Measurements from ENCODE around the gene EHD3. TPM values are rescaled to one million over a fixed set of nuclear protein-coding genes. Genes with fewer than 3 reads are reported as not detected.

EHD3 gene
- total and polyA plus RNA-seq, 3 donors from 2014 or later: 3.5 to 5.1 (median 4.5) TPM

GRCh38 chr2:31248139-31248538 lies 14.2 kb downstream of the EHD3 start:
- 96 to 99% methylated on average over 3 of the region's 3 CpGs for WGBS, 2 donors
- intact Hi-C loops (cut with DNase I; ENCODE audit: low total_unique reads): no loop called here
- Histone ChIP-seq H3K36me3 (ENCODE audit: low read depth, missing control alignments) (no peaks in the 10 kb centered on the region), H3K4me3 (no peak overlapping the region), H3K9me3 (no peaks in the 10 kb centered on the region), H3K27ac (no peak overlapping the region), H3K27me3 (no peaks in the 10 kb centered on the region), H3K4me1 (no peaks in the 10 kb centered on the region)
- no peak for DNase-seq
- TF ChIP-seq CTCF (IDR thresholded peaks at IDR 0.05) (no peak), POLR2A (IDR thresholded peaks at IDR 0.05) (no peak)

GRCh38 chr2:31249009-31249690 lies 15.2 kb downstream of the EHD3 start:
- H3K27ac ChIP-seq: no peak overlapping the region
- DNase-seq: no peak
- no peaks in the 10 kb centered on the region for H3K27me3 ChIP-seq
- no peaks in the 10 kb centered on the region for H3K9me3 ChIP-seq
- intact Hi-C loops (cut with DNase I; ENCODE audit: low total_unique reads): no loop called here
- no peaks in the 10 kb centered on the region for H3K36me3 ChIP-seq (ENCODE audit: low read depth, missing control alignments)
- TF ChIP-seq CTCF (IDR thresholded peaks at IDR 0.05) (no peak), POLR2A (IDR thresholded peaks at IDR 0.05) (no peak)
- no peak overlapping the region for H3K4me3 ChIP-seq
- 91 to 95% methylated on average over 9 to 15 of the region's 15 CpGs for WGBS, 2 donors
- no peaks in the 10 kb centered on the region for H3K4me1 ChIP-seq

- Histone ChIP-seq H3K9me3 (no peaks in the 10 kb centered on the region), H3K4me1 (no peaks in the 10 kb centered on the region), H3K27me3 (no peaks in the 10 kb centered on the region), H3K4me3 (no peak overlapping the region), H3K27ac (no peak overlapping the region), H3K36me3 (ENCODE audit: low read depth, missing control alignments) (no peaks in the 10 kb centered on the region)
- 71 to 98% methylated on average over 1 to 3 of the region's 3 CpGs for WGBS, 2 donors
- DNase-seq: no peak
- intact Hi-C loops (cut with DNase I; ENCODE audit: low total_unique reads): no loop called here
- no peak for TF ChIP-seq CTCF (IDR thresholded peaks at IDR 0.05)
- TF ChIP-seq POLR2A (IDR thresholded peaks at IDR 0.05): no peak
Observed at GRCh38 chr2:31251018-31251417, 17.1 kb downstream of the EHD3 start.

- H3K4me3 ChIP-seq: no peak overlapping the region
- TF ChIP-seq CTCF (IDR thresholded peaks at IDR 0.05): no peak
- no peak for TF ChIP-seq POLR2A (IDR thresholded peaks at IDR 0.05)
- WGBS, 2 donors: 86 to 87% methylated on average over 5 to 6 of the region's 6 CpGs
- no peaks in the 10 kb centered on the region for H3K4me1 ChIP-seq
- DNase-seq: no peak
- H3K27ac ChIP-seq: no peak overlapping the region
- no peaks in the 10 kb centered on the region for H3K9me3 ChIP-seq
- intact Hi-C loops (cut with DNase I; ENCODE audit: low total_unique reads): no loop called here
- no peaks in the 10 kb centered on the region for H3K36me3 ChIP-seq (ENCODE audit: low read depth, missing control alignments)
- no peaks in the 10 kb centered on the region for H3K27me3 ChIP-seq
Observed at GRCh38 chr2:31251851-31252250, 17.9 kb downstream of the EHD3 start.

Data from testis (tissue), 3 donors.